ENCODE data around the gene ADPGK.
"Not testable (repeated sequence)": the region's sequence is repeated elsewhere in the genome, so short reads cannot be mapped to it uniquely, and the experiment has no call there.

The ADPGK gene

GRCh38 chr15:72737723-72738122 is 45.8 kb downstream of the ADPGK start:
- DNase-seq, result no peak

- DNase-seq, result no peak
Measured at GRCh38 chr15:72737061-72737460, 46.5 kb downstream of the ADPGK start.

DNA sequence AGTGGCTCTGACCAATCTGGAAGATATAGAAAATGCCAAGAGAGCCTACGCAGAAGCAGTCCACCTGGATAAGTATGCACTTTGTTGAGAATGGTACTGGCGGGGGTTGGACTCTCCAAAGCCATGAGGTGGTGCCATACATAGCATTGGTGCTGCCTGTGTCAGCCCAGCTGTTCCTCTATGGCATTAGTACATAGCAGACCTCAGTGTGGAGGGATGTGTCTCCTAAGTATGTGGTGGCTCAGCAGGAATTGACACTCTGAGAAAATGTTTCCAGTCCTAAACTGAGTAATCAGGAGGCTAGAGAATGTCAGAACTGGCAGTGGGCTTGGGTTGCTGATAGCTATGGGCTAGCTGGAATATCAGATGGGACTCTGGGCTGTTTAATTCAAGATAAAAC is 48.4 kb downstream of the ADPGK start:
- no peak for DNase-seq

GRCh38 chr15:72733941-72734738 is 49.4 kb downstream of the ADPGK start:
- DNase-seq, result no peak

DNA sequence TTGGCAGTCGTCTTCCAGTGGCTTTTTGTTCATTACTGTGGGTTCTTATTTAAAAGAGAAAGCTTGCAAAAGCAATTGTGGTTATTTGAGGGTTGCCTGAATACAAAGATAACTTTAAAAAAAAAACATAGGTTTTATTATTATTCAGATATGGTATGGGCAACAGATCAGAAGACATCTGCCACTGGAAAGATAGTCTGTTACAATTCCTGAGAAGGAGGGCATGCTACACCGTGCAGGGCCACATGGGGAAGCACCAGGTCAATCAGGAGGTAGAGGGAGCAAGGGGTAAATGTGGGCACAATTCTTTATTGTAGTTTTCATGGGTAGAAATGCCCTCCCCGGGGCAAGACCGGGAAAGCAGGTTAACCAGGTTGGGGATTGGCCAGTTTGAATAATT is 51.0 kb downstream of the ADPGK start:
- DNase-seq, result no peak

DNA sequence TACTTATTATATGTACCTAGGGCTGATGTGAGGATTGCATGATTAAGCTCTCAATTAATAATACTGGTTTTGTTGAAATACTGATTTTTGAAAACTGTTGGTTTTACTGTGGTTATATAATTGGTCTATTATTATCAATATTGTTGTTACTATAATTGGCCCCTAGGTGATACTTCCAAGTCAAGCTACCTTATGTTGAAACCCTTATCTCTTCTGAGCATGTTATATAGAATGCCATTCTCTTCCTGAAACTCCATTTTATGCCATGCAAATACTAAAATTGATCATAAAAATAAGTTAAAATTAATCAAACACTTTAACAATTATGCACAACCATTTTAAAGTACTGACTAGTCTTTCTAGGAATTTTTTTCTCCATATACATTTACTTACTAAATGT is 51.5 kb downstream of the ADPGK start:
- no peak for DNase-seq

DNA sequence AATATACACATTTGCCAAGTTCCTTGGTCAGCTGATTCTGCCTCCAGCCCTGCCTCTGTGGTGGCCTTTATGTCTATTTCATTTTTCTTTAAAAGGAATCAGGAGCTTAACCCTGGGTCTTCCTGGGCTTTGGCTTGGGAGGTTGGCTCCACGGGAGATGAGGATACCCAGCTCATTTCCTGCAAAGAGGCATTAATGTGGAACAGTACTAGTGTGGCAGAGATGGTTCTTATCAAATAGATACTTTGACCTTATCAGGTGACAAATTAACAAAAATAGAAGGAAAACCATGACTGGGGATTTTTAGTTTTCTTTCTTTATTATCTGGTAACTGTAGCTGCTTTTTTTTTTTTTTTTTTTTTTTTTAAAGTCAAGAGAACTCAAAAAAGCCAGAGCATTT is 54.7 kb downstream of the ADPGK start:
- no peak for DNase-seq

GRCh38 chr15:72728249-72728648 is 55.3 kb downstream of the ADPGK start:
- not testable (repeated sequence) for DNase-seq

DNA sequence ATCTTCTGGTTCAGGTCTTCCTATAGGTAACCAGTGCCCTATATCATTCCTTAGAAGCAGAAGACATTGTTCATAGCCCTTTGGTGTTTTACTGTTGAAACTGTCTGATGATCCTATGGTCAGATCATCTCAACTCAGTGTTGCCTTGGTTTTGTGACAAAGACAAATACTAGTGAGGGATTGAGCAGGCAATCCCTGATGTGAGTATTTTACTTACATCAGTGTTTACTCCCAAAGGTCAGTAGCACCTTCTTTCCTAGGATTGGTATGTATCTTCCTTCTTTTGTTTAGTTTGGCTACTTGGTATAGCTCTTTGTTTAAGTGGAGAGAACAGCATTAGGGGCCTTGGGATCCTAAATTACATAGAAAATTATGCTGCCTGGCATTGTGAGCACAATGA is 56.4 kb downstream of the ADPGK start:
- no peak for DNase-seq

- not testable (repeated sequence) for DNase-seq
Measured at GRCh38 chr15:72725851-72726250, 57.7 kb downstream of the ADPGK start.

GRCh38 chr15:72725446-72725845 is 58.1 kb downstream of the ADPGK start:
- no peak for DNase-seq

- DNase-seq, result no peak
Measured at GRCh38 chr15:72724028-72724427, 59.5 kb downstream of the ADPGK start.

DNA sequence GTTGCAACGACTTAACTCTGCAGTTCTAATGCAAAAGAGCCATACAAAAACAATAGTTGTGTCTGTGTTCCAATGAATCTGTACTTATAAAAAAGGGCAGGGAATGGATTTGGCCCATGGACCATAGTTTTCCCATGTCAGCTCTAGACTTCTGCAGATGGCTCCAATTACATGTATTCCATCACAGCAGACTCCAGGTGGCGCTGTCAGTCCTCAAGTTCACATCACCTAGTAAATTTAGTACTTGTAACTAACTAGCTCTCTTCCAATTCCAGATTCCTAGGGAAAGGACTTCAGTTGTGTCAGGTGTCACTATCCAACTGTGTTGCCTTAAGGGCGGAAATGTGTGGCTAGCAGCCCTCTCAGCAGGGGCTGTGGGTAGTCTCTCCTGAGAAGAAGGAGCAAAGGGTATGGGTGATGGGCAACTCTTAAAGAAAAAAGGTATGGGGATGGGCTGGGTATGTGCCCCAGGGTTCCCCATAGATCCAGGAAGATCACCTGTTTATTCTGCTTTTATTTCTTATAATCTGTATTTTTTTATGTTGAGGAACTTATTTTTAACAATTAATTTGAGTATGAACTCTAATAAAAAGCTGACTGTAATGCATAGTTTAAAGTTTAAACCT is 61.4 kb downstream of the ADPGK start:
- peak; percentile 27 to 72 for DNase-seq

DNA sequence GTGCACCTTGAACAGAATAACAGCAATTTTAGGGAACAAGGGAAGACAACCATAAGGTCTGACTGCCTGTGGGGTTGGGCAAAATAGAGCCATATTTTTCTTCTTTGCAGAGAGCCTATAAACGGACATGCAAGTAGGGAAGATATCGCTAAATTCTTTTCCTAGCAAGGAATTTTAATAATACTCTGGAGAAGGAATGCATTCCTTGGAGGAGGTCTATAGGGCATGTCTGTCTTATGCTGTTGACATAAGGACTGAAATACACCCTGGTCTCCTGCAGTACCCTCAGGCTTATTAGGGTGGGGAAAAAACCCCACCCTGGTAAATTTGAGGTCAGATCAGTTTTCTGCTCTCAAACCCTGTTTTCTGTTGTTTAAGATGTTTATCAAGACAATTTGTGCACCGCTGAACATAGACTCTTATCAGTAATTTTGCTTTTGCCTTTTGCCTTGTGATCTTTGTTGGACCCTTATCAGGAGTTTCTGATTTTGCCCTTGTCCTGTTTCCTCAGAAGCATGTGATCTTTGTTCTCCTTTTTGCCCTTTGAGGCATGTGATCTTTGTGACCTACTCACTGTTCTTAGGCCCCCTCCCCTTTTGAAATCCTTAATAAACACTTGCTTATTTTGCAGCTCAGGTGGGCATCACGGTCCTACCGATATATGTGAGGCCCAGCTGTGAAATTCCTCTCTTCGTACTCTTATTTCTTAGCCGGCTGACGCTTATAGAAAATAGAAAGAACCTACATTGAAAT is 74.8 kb downstream of the ADPGK start:
- DNase-seq, result not testable (repeated sequence)

DNA sequence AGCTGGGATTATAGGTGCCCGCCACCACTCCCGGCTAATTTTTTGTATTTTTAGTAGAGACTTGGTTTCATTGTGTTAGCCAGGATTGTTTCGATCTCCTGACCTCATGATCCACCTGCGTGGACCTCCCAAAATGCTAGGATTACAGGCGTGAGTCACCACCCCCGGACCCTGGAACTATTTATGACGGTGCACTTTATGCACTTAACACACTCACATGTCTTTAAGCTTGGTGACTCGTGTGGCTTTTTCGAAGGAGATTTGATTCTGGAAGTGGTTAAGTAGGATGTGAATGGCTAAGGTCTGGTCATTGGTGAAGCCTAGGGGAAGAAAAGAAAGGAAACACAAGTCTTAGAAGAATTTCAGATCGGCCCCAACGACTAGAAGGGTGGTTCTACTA is 77.3 kb downstream of the ADPGK start:
- DNase-seq, result no peak
